Mammary epithelial cell (primary cell): ENCODE data around the gene NDUFA3.

ENCODE experiments used
- EZH2 ChIP-seq: IDR thresholded peaks from 2 replicates; pipeline ENCODE4 v1.6.1; 2012; ENCODE audit warnings: low read length, inconsistent platforms, borderline replicate concordance
- TF ChIP-seq, protein P1 (sequence below), 2 donors: IDR thresholded peaks in 1 of 2; conservative IDR thresholded peaks in 1 of 2; 2 replicates each; pipeline ENCODE4 v1.5.1; 2011 to 2012; ENCODE audit warnings: inconsistent platforms in 2 of 2, low read length in 2 of 2, mild to moderate bottlenecking in 2 of 2, control low read depth in 1 of 2, low read depth in 1 of 2; ENCODE audit not compliant: insufficient read depth in 1 of 2; ENCODE audit errors: extremely low read depth in 1 of 2

DNA sequence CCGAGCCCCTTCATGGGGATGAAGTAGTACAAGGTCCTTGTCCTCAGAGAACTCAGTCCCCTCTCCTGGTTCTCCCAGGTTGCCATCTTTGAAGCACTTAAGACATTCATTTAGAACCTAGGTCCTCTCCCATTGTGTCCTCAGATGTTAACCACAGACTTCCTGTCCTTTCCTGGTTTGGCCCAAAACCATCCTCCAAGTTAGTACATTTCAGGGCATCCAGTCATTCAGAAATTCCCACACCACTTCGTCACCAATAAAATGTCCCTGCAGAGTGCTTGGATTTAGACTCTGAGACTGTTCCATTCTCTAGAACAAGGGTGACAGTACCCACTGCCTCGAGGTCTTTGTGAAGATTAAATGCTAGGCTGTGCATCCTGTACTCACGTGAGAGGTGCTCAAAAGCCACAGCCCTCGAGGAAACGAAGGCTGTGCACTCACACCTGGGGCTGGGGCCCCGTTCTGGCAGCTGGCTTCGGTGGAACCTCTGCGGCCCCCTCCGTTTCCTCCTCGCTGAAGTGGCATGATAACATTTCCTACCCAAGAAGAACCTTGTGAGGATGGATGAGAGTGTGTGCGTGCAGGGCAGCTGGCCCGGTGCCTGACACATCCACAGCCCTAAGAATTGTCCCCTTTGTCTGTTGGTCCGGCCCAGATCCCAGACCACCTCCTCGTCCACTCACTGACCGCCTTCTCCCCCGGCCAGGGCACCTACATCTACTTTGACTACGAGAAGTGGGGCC, 52.1 kb downstream of the NDUFA3 start:
- no peak for TF ChIP-seq EZH2
- TF ChIP-seq, protein P1, sequence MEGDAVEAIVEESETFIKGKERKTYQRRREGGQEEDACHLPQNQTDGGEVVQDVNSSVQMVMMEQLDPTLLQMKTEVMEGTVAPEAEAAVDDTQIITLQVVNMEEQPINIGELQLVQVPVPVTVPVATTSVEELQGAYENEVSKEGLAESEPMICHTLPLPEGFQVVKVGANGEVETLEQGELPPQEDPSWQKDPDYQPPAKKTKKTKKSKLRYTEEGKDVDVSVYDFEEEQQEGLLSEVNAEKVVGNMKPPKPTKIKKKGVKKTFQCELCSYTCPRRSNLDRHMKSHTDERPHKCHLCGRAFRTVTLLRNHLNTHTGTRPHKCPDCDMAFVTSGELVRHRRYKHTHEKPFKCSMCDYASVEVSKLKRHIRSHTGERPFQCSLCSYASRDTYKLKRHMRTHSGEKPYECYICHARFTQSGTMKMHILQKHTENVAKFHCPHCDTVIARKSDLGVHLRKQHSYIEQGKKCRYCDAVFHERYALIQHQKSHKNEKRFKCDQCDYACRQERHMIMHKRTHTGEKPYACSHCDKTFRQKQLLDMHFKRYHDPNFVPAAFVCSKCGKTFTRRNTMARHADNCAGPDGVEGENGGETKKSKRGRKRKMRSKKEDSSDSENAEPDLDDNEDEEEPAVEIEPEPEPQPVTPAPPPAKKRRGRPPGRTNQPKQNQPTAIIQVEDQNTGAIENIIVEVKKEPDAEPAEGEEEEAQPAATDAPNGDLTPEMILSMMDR (conservative IDR thresholded peaks at IDR 0.05 in 1 of 2, IDR thresholded peaks at IDR 0.05 in 1 of 2; ENCODE audit: extremely low read depth in 1 of 2, insufficient read depth in 1 of 2, low read depth in 1 of 2, low read length in 2 of 2) = no peak
